ENCODE data around the gene HNF4A.

- TF ChIP-seq POLR2A (IDR thresholded peaks at IDR 0.05; ENCODE audit: low read depth, low read length) (no peak), CTCF (conservative IDR thresholded peaks at IDR 0.05; ENCODE audit: low read depth, low read length) (no peak), CEBPB (IDR thresholded peaks at IDR 0.05; ENCODE audit: low read depth, low read length) (no peak), FOS (IDR thresholded peaks at IDR 0.05; ENCODE audit: low read depth, low read length) (no peak), MAZ (IDR thresholded peaks at IDR 0.05; ENCODE audit: borderline replicate concordance, low read depth, low read length) (no peak), RFX5 (IDR thresholded peaks at IDR 0.05; ENCODE audit: low read depth, low read length) (no peak), MAFK (IDR thresholded peaks at IDR 0.05; ENCODE audit: low read depth, low read length) (no peak)
Observed at GRCh38 chr20:44457016-44457415, 101.5 kb downstream of the HNF4A start.
